Measurements from ENCODE around the gene KTN1.

Gene KTN1

GRCh38 chr14:55610713-55611370, 30.8 kb downstream of the KTN1 start:
- DNase-seq = no peak

- no peak for DNase-seq
Observed at GRCh38 chr14:55611859-55612258, 31.9 kb downstream of the KTN1 start.

- DNase-seq = no peak
Observed at GRCh38 chr14:55614304-55614703, 34.3 kb downstream of the KTN1 start.

- no peak for DNase-seq
Observed at GRCh38 chr14:55620277-55620676, 40.3 kb downstream of the KTN1 start.

- no peak for DNase-seq
Observed at GRCh38 chr14:55620981-55621380, 41.0 kb downstream of the KTN1 start.

GRCh38 chr14:55621391-55621790, 41.4 kb downstream of the KTN1 start:
- no peak for DNase-seq

GRCh38 chr14:55624913-55625312, 44.9 kb downstream of the KTN1 start:
- no peak for DNase-seq

- DNase-seq = no peak
Observed at GRCh38 chr14:55625481-55625880, 45.5 kb downstream of the KTN1 start.

- no peak for DNase-seq
Observed at GRCh38 chr14:55626131-55626530, 46.1 kb downstream of the KTN1 start.

GRCh38 chr14:55628426-55628825, 48.4 kb downstream of the KTN1 start:
- no peak for DNase-seq

GRCh38 chr14:55638665-55639064, 58.7 kb downstream of the KTN1 start:
- DNase-seq = no peak

- no peak for DNase-seq
Observed at GRCh38 chr14:55641290-55641689, 61.3 kb downstream of the KTN1 start.

- DNase-seq = no peak
Observed at GRCh38 chr14:55641954-55642353, 61.9 kb downstream of the KTN1 start.

- DNase-seq = no peak
Observed at GRCh38 chr14:55645145-55645544, 65.1 kb downstream of the KTN1 start.

- no peak for DNase-seq
Observed at GRCh38 chr14:55645845-55646832, 66.1 kb downstream of the KTN1 start.

- DNase-seq = no peak
Observed at GRCh38 chr14:55650992-55651391, 71.0 kb downstream of the KTN1 start.

GRCh38 chr14:55654243-55654642, 74.2 kb downstream of the KTN1 start:
- no peak for DNase-seq

GRCh38 chr14:55661029-55661428, 81.0 kb downstream of the KTN1 start:
- no peak for DNase-seq

- no peak for DNase-seq
Observed at GRCh38 chr14:55662752-55663151, 82.7 kb downstream of the KTN1 start.

GRCh38 chr14:55665067-55665675, 85.2 kb downstream of the KTN1 start:
- DNase-seq = no peak

GRCh38 chr14:55667801-55668200, 87.8 kb downstream of the KTN1 start:
- no peak for DNase-seq

- DNase-seq = no peak
Observed at GRCh38 chr14:55671641-55672040, 91.6 kb downstream of the KTN1 start.

- DNase-seq = no peak
Observed at GRCh38 chr14:55673048-55673447, 93.0 kb downstream of the KTN1 start.

- DNase-seq = no peak
Observed at GRCh38 chr14:55681096-55681495, 101.1 kb downstream of the KTN1 start.
